Stimulated activated memory B cell treated with anti-CD40 and anti-IgM and Interleukin-4, amounts not matched to agents 10 μg/mL and 1 μg/mL and 100 μg/mL, for 72 hours (primary cell): ENCODE results near the gene REPIN1.
"Not testable (repeated sequence)": the region's sequence is repeated elsewhere in the genome, so short reads cannot be mapped to it uniquely, and the experiment has no call there.

Source experiments
- ATAC-seq: fragments of 150-1000 bp; cut with Tn5 transposase; 2 replicates; pipeline ENCODE4 v1.10.0; 2021
- H3K27ac Mint-ChIP-seq: one replicate; pipeline ENCODE4 v1.8.0; 2022; ENCODE audit warnings: mild to moderate bottlenecking, mixed read lengths
- H3K27me3 Mint-ChIP-seq: one replicate; pipeline ENCODE4 v1.8.0; 2022; ENCODE audit warnings: mixed read lengths
- H3K36me3 Mint-ChIP-seq: one replicate; pipeline ENCODE4 v1.8.0; 2022; ENCODE audit warnings: mixed read lengths
- H3K4me1 Mint-ChIP-seq: one replicate; pipeline ENCODE4 v1.8.0; 2022; ENCODE audit warnings: mixed read lengths
- H3K4me3 Mint-ChIP-seq: one replicate; pipeline ENCODE4 v1.8.0; 2022; ENCODE audit warnings: mild to moderate bottlenecking, moderate library complexity, mixed read lengths
- H3K9me3 Mint-ChIP-seq: one replicate; pipeline ENCODE4 v1.8.0; 2022; ENCODE audit warnings: mixed read lengths

Gene REPIN1

DNA sequence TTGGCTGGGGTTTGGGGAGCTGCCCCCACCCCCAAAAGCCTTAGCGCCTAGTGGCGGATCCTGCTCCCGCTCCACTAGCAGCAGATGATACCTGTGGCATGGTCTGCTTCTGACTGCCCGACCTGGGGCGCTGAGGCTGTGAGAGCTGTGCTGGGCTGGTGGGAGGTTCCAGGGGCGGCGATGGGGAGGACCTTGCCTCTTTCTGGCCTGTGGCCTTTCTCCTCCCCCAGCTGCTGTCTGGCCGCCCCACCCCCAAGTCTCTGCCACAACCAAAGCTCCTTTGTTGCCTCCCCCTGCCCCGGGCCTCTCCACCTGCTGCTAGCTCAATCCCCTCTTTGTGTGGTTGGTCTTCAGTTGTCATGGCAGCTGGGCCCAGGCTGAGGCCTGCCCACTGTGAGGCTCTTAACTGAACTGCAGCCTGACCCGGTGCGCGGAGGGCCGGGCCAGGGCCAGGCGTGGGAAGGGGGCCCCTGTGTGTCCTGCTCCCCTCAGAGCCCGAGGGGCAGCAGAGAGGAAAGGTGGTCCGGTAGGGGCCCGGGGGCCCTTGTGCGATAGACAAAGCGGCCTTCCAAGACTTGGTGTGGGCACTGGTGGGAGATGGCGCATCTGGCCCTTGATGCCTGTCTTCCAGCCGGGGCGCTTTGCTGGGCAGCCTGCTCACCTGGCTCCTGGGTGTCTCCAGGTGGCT, 15.2 kb downstream of the REPIN1 start:
- H3K27me3 Mint-ChIP-seq = no peaks in the 10 kb centered on the region
- H3K36me3 Mint-ChIP-seq = peaks cover 7% of the 10 kb centered on the region
- peaks cover 60% of the 10 kb centered on the region for H3K4me1 Mint-ChIP-seq
- H3K9me3 Mint-ChIP-seq = no peaks in the 10 kb centered on the region
- no peak overlapping the region for H3K4me3 Mint-ChIP-seq
- ATAC-seq = no peak
- H3K27ac Mint-ChIP-seq = peak overlapping the region; percentile 95

DNA sequence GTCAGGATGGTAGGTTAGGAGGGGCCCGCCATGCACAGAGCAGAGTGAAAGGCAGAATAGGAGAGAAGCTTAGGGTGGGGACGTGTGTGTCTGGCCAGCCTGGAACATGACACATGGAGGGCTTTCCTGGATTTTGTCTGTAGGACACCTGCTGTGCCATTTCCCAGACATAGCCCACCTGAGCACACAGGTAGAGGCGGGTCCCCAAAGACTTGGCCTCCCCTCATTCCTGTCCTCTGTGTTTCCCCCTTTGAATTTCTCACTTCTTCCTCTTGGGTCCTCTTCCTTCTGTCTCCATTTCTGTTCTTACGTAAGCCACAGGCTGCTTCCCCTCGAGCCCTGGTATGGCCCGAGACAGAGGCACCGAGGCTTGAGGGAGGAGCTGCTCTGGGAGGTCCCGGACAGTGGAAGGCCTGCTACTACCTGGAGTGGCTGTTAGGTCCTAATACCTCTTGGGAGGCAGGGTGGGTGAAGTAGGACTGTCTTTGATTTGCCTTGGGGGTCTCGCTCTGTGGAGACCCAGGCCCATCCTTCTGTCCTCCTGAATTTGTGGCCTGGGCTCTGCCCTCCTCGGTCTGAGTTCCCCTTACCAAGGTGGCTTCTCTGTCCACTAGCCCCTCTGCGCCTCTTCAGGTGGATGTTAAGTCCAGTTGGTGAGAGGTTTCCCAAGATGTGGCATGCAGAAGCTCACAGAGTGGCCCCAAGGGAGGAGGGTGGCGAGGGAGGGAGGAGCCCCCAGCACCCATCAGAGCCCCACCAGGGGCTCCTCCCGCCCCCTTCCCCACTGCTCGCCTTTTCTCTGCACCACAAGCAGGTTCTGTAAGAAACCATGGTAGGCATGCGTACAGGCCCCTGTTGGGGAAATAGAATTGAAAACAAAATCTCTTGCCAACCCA, 16.0 kb downstream of the REPIN1 start:
- peaks cover 64% of the 10 kb centered on the region for H3K4me1 Mint-ChIP-seq
- ATAC-seq = no peak
- H3K9me3 Mint-ChIP-seq = no peaks in the 10 kb centered on the region
- peak overlapping the region; percentile 95 for H3K27ac Mint-ChIP-seq
- H3K4me3 Mint-ChIP-seq = no peak overlapping the region
- no peaks in the 10 kb centered on the region for H3K27me3 Mint-ChIP-seq
- peaks cover 13% of the 10 kb centered on the region for H3K36me3 Mint-ChIP-seq

DNA sequence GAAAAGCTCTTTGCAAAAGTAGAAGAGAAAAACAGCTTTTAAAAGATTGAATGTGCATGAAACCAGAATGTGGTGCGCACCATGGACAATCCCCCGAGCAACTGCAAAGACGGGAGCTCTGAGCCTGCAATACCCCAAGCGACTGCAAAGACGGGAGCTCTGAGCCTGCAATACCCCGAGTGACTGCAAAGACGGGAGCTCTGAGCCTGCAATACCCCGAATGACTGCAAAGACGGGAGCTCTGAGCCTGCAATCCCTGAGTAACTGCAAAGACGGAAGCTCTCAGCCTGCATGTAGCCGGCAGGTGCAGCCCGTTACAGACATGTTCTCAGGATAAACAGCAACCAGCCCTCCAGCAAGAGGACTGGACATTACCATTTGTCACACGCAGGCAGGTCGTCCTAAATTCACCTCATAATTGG, 16.7 kb downstream of the REPIN1 start:
- no peak overlapping the region for H3K27ac Mint-ChIP-seq

DNA sequence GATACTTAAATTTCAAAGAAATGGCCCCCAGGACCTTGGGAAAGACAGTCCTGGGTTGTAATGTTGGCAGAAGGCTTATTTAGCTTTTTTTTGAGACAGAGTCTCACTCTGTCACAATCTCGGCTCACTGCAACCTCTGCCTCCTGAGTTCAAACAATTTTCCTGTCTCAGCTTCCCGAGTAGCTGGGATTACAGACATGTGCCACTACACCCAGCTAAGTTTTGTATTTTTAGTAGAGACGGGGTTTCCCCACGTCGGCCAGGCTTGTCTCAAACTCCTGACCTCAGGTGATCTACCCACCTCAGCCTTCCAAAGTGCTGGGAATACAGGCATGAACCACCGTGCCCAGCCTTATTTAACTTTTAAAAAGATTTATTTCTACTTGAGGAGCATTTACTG, 17.3 kb downstream of the REPIN1 start:
- H3K36me3 Mint-ChIP-seq = peaks cover 25% of the 10 kb centered on the region
- H3K4me1 Mint-ChIP-seq = peaks cover 55% of the 10 kb centered on the region
- H3K27me3 Mint-ChIP-seq, H3K4me3 Mint-ChIP-seq, ATAC-seq, H3K9me3 Mint-ChIP-seq: not testable (repeated sequence)
- H3K27ac Mint-ChIP-seq = peak overlapping the region; percentile 73

More for the DNA sequence above, 16.7 kb downstream of the REPIN1 start:
- Mint-ChIP-seq H3K4me3 (no peak overlapping the region), H3K9me3 (no peaks in the 10 kb centered on the region), H3K27me3 (no peaks in the 10 kb centered on the region), H3K36me3 (peaks cover 19% of the 10 kb centered on the region), H3K4me1 (peaks cover 60% of the 10 kb centered on the region)
- no peak for ATAC-seq

DNA sequence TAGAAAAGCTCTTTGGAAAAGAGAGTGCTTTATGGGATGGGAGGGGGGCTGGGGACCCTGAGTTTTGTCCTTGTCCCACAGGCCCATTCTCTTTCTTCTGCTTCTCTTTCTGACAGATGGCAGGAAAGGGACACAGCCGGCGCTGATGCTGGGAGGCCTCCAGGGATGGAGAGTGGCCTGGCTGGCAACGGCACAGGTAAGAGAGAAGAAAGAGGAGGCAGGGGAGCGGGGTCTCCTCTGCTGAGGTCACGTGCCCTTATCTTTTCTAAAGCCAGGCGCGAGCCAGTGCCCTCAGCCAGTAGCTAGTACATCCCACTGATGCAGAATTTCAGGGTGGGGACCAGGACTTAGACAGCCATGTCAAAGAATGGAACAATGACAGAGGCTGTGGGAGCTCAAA, 19.7 kb downstream of the REPIN1 start:
- Mint-ChIP-seq H3K27me3 (no peaks in the 10 kb centered on the region), H3K4me3 (no peak overlapping the region), H3K9me3 (no peaks in the 10 kb centered on the region), H3K4me1 (peaks cover 31% of the 10 kb centered on the region), H3K36me3 (peaks cover 43% of the 10 kb centered on the region), H3K27ac (peak overlapping the region; percentile 73)
- no peak for ATAC-seq

DNA sequence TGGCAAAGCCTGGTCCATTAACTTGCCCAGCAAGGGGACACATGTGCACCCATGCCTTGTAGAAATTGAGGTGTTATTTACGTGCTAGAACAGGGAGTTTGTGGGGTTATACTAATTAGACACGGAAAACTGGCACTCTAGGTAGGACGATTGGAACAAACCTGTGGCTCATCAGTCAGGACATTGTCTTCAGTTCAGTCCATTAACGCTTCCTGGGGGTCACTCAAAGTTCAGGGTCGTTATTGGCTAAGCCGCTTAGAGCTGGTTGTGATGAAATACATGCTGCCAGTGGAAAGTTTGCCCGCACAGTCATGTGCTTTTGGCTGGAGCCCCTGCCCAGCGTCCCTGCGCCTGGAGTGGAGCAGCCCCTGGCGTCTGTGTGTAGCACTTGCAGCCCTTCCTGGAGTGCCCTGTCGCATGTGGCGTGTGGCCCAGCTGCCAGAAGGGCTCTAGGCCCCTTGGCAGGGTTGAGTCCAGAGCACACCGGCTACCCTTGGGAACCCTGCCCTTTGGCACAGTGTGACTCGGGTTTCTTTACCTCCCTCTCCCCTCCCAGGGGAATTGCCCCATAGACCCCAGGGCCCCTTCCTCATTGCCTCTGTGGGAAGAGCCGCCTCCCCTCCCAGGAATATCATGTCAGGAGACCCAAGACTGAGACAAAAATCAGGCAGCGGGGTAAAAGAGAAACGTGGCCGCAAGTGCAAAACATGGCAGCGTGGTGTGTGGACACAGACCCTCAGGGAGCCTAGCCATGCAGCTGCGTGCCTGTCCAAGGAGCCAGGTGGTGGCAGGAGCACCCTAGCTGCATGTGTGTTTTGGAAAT, 20.3 kb downstream of the REPIN1 start:
- H3K4me3 Mint-ChIP-seq = no peak overlapping the region
- H3K27ac Mint-ChIP-seq = peak overlapping the region; percentile 73
- H3K4me1 Mint-ChIP-seq = peaks cover 25% of the 10 kb centered on the region
- peak; percentile 34 for ATAC-seq
- peaks cover 43% of the 10 kb centered on the region for H3K36me3 Mint-ChIP-seq
- no peaks in the 10 kb centered on the region for H3K27me3 Mint-ChIP-seq
- H3K9me3 Mint-ChIP-seq = no peaks in the 10 kb centered on the region

DNA sequence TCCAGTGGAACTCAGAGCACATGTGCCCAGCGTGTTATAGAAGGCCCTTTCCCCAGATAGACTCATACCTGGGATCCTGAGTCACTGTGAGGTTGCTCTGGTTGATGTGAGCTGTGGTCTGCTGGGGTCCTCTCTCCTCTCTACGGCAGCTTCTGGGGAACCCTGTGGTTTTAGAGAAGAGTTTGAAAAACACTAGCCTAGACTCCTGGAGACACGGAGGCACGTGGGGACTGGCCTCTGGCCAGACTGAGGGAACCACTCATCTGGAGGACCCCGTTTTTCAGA, 20.9 kb downstream of the REPIN1 start:
- H3K4me3 Mint-ChIP-seq = no peak overlapping the region

DNA sequence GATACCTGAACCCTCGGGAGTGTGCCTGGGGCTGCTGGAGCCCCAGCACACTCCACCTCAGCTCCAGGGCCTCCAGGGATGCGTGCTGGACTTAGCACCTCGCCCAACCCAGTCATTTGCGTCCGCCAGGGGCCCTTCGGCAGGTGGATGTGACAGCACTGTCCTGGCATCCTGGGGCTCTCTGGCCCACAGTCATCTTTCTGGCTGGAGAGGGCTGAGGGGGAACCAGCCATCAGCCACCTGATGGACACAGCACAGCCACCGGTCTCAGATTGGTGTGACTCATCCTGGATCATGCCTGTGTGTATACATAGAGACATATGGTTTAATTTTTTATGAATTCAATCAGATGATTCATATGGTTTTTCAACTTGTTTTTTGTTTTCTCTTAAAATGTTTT, 21.6 kb downstream of the REPIN1 start:
- H3K36me3 Mint-ChIP-seq = peaks cover 51% of the 10 kb centered on the region
- H3K9me3 Mint-ChIP-seq = no peaks in the 10 kb centered on the region
- H3K4me1 Mint-ChIP-seq = peaks cover 21% of the 10 kb centered on the region
- H3K4me3 Mint-ChIP-seq = no peak overlapping the region
- ATAC-seq = no peak
- peak overlapping the region; percentile 73 for H3K27ac Mint-ChIP-seq
- H3K27me3 Mint-ChIP-seq = no peaks in the 10 kb centered on the region

More for the DNA sequence above, 20.9 kb downstream of the REPIN1 start:
- Mint-ChIP-seq H3K9me3 (no peaks in the 10 kb centered on the region), H3K27me3 (no peaks in the 10 kb centered on the region), H3K27ac (peak overlapping the region; percentile 73), H3K4me1 (peaks cover 24% of the 10 kb centered on the region), H3K36me3 (peaks cover 47% of the 10 kb centered on the region)
- peak; percentile 73 for ATAC-seq

DNA sequence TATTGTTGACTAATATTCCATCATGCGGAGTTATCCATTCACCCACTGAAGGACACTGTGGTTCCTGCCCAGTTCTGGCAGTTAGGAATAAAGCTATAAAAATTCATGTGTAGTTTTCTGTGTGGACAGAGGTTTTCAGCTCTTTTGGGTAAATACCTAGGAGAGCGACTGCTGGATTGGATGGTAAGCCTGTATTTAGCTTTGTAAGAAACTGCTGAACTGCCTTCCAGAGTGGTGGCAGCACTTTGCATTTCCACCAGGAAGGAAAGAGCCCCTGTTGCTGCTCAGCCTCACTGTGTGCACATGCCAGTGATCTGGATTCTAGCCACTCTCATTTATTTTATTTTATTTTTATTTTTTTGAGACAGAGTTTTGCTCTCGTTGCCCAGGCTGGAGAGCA, 24.7 kb downstream of the REPIN1 start:
- H3K4me1 Mint-ChIP-seq = peaks cover 14% of the 10 kb centered on the region
- H3K27ac Mint-ChIP-seq = no peak overlapping the region
- no peak overlapping the region for H3K4me3 Mint-ChIP-seq
- no peak for ATAC-seq
- H3K36me3 Mint-ChIP-seq = peaks cover 56% of the 10 kb centered on the region
- no peaks in the 10 kb centered on the region for H3K27me3 Mint-ChIP-seq
- no peaks in the 10 kb centered on the region for H3K9me3 Mint-ChIP-seq

DNA sequence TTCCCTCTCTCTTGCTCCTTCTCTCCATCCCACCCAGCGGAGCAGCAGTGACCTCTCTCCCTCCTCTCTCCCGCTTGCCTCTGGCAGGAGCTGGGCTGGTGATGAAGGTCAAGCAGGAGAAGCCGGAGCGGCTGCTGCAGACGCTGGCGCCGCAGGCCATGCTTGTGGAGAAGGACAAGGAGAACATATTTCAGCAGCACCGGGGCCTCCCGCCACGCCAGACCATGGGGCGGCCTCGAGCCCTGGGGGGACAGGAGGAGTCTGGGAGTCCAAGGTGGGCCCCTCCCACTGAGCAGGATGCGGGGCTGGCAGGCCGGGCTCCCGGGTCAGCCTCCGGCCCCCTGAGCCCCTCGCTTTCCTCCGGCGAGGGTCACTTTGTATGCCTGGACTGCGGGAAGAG, 27.8 kb downstream of the REPIN1 start:
- Mint-ChIP-seq H3K4me3 (no peak overlapping the region), H3K27me3 (no peaks in the 10 kb centered on the region), H3K27ac (no peak overlapping the region), H3K4me1 (peaks cover 25% of the 10 kb centered on the region), H3K36me3 (peaks cover 44% of the 10 kb centered on the region), H3K9me3 (no peaks in the 10 kb centered on the region)
- no peak for ATAC-seq

DNA sequence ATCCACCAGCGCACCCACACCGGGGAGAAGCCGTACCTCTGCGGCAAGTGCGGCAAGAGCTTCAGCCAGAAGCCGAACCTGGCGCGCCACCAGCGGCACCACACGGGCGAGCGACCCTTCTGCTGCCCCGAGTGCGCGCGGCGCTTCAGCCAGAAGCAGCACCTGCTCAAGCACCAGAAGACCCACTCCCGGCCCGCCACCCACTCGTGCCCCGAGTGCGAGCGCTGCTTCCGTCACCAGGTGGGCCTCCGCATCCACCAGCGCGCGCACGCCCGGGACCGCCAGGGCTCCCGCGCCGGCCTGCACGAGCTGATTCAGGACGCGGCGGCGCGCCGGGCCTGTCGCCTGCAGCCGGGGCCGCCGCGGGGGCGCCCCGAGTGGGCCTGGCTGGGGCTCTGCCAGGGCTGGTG, 28.2 kb downstream of the REPIN1 start:
- Mint-ChIP-seq H3K9me3 (no peaks in the 10 kb centered on the region), H3K27ac (no peak overlapping the region), H3K36me3 (peaks cover 43% of the 10 kb centered on the region), H3K4me3 (no peak overlapping the region), H3K27me3 (no peaks in the 10 kb centered on the region), H3K4me1 (peaks cover 29% of the 10 kb centered on the region)
- peak; percentile 51 for ATAC-seq

DNA sequence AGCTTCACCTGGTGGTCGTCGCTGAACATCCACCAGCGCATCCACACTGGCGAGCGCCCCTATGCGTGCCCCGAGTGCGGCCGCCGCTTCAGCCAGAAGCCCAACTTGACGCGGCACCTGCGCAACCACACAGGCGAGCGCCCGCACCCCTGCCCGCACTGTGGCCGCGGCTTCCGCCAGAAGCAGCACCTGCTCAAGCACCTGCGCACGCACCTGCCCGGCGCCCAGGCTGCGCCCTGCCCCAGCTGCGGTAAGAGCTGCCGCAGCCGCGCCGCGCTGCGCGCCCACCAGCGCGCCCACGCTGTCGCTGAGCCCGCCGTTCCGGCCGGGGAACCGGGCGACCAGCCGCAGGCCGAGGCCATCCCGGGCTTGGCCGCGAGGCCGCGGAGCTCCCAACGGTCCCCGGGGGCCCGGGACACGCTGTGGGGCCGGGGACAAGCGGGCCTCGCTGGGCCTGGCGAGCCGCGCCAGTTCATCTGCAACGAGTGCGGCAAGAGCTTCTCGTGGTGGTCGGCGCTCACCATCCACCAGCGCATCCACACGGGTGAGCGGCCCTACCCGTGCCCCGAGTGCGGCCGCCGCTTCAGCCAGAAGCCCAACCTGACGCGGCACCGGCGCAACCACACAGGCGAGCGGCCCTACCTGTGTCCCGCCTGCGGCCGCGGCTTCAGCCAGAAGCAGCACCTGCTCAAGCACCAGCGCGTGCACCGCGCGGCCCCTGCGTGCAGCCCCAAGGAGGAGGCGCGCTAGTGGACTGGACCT, 28.9 kb downstream of the REPIN1 start:
- H3K27ac Mint-ChIP-seq = no peak overlapping the region

DNA sequence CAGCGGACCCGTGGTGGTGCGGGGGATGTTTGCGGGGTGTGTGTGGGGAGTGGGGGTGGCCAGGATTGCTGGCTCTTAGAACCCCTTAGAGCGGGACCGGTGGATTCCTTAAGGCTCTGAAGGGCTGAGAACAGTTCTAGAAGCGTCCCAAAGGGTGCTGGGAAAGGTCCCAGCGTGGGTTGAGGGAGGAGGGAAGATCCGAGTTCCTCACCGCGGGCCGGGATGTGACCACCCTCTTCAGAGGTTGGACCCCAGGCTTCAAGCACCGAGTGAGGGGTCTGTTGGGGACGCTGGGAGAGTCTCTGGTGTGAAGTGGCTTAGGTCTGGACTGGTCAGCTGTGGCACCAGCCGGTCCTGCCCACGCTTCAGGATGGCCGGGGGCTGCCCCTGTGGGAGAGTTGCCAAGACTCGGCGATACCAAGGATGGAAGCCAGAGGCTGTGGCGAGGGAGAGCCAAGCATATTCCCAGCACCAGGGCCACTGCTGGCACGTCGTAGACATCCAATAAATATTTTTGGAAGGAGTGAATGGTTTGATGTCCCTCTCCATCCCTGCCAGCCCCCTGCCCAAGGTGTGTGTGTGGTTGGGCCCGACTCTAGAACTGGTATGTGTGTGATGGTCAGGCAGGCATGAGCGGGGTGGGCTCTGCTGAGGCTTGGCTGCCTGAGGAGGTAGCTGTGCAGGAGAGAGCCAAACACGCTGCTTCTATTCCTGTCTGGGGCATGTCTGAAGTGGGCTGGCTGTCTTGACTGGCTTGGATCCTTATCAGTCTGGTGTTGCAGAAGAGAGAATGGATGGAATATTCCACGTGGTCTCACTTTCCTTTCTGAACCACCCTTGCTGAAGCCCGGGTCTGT, 29.7 kb downstream of the REPIN1 start:
- Mint-ChIP-seq H3K36me3 (peaks cover 29% of the 10 kb centered on the region), H3K9me3 (no peaks in the 10 kb centered on the region), H3K4me3 (no peak overlapping the region), H3K27ac (no peak overlapping the region), H3K4me1 (peaks cover 44% of the 10 kb centered on the region), H3K27me3 (no peaks in the 10 kb centered on the region)
- ATAC-seq = no peak

More for the DNA sequence above, 28.9 kb downstream of the REPIN1 start:
- no peaks in the 10 kb centered on the region for H3K27me3 Mint-ChIP-seq
- H3K36me3 Mint-ChIP-seq = peaks cover 36% of the 10 kb centered on the region
- H3K4me3 Mint-ChIP-seq = no peak overlapping the region
- peaks cover 36% of the 10 kb centered on the region for H3K4me1 Mint-ChIP-seq
- ATAC-seq = peak; percentile 21
- H3K9me3 Mint-ChIP-seq = no peaks in the 10 kb centered on the region

DNA sequence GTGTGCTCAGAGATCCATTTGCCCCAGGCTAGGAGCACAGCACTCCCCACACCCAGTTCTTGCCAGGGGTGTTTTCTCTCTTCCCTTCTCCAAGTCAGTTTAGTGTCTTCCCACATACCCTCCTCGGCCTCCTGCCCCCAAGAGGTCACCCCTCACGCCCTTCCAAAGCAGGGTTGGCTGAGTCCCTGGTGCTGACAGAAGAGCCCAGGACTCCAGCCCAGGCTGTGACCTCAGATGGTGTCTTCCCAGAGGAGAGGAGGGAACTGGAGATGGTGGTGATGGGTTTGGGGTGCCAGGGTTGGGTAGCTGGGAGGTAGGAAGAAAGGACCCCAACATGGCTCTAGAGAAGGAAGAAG, 30.3 kb downstream of the REPIN1 start:
- Mint-ChIP-seq H3K27me3 (no peaks in the 10 kb centered on the region), H3K4me3 (no peak overlapping the region), H3K27ac (no peak overlapping the region), H3K4me1 (peaks cover 50% of the 10 kb centered on the region), H3K9me3 (no peaks in the 10 kb centered on the region), H3K36me3 (peaks cover 29% of the 10 kb centered on the region)
- no peak for ATAC-seq
